ENCODE data around the gene BRSK1. TPM values are rescaled to one million over a fixed set of nuclear protein-coding genes. Genes with fewer than 3 reads are reported as not detected.

BRSK1 gene
- total RNA-seq, 1 experiment from 2014 or later, result 8.7 TPM

DNA sequence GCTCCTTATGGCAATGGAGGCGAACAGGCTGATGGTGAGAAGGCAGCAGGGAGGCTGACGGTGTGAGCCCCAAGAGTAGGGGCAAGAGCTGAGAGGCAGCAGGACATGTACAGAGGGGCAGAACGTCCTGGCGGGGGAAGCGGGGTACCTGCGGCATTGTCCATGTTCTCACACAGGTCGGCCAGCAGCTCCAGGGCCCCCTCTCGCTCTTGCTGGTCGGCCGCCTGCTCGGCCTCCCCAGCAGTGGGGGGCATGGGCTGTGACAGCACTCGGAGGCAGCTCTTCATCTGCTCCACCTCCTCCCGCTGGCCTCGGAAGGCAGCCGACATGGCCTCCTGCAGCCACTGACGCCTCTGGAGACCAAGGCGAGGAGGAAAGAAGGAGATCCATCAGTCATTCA, 6.3 kb upstream of the BRSK1 start:
- peaks cover 7% of the 10 kb centered on the region for H3F3A ChIP-seq (ENCODE audit: low read length, unreplicated experiment)
- peaks cover 10% of the 10 kb centered on the region; the same call in 1 of the 2 replicates for H3K4me1 ChIP-seq (ENCODE audit: insufficient read depth, low read length)
- H3K27me3 ChIP-seq (ENCODE audit: low read length), result no peaks in the 10 kb centered on the region
- H3K36me3 ChIP-seq (ENCODE audit: low read depth, low read length), result peaks cover 22% of the 10 kb centered on the region
- no peak overlapping the region for H3K4me3 ChIP-seq (ENCODE audit: low read length)
- no peak overlapping the region for H3K27ac ChIP-seq (ENCODE audit: low read length)
- CTCF ChIA-PET, result no interaction called here
- H2AFZ ChIP-seq (ENCODE audit: low read length), result no peak overlapping the region
- H3K4me2 ChIP-seq (ENCODE audit: low read length), result no peak overlapping the region
- no peaks in the 10 kb centered on the region for H4K20me1 ChIP-seq (ENCODE audit: low read length)
- H3K9me3 ChIP-seq (ENCODE audit: low read length), result no peaks in the 10 kb centered on the region
- peaks cover 16% of the 10 kb centered on the region for H3K79me2 ChIP-seq (ENCODE audit: low read length)
- TF ChIP-seq EZH2phosphoT487 (IDR thresholded peaks at IDR 0.05; ENCODE audit: borderline replicate concordance, low read length), result no peak
- TF ChIP-seq, protein P1, sequence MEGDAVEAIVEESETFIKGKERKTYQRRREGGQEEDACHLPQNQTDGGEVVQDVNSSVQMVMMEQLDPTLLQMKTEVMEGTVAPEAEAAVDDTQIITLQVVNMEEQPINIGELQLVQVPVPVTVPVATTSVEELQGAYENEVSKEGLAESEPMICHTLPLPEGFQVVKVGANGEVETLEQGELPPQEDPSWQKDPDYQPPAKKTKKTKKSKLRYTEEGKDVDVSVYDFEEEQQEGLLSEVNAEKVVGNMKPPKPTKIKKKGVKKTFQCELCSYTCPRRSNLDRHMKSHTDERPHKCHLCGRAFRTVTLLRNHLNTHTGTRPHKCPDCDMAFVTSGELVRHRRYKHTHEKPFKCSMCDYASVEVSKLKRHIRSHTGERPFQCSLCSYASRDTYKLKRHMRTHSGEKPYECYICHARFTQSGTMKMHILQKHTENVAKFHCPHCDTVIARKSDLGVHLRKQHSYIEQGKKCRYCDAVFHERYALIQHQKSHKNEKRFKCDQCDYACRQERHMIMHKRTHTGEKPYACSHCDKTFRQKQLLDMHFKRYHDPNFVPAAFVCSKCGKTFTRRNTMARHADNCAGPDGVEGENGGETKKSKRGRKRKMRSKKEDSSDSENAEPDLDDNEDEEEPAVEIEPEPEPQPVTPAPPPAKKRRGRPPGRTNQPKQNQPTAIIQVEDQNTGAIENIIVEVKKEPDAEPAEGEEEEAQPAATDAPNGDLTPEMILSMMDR (conservative IDR thresholded peaks at IDR 0.05; ENCODE audit: low read depth, low read length), result no peak
- no peak for TF ChIP-seq EZH2 (IDR thresholded peaks at IDR 0.05; ENCODE audit: low read length, unreplicated experiment)
- no TSS peak for BruUV-seq (replicated peaks)
- intact Hi-C loops (cut with micrococcal nuclease), result no loop called here
- ATAC-seq (no peak), DNase-seq (no peak)
- no peak overlapping the region for H3K9ac ChIP-seq (ENCODE audit: low read length)
- H3K9me2 ChIP-seq (replicated peaks; ENCODE audit: low read length), result no peaks in the 10 kb centered on the region
- POLR2A ChIA-PET (ENCODE audit: unreplicated experiment), result interaction anchor here (0.6 kb wide), 1 partner anchor 105 kb away, joined by 3 read pairs; no protein-coding TSS in a partner anchor

DNA sequence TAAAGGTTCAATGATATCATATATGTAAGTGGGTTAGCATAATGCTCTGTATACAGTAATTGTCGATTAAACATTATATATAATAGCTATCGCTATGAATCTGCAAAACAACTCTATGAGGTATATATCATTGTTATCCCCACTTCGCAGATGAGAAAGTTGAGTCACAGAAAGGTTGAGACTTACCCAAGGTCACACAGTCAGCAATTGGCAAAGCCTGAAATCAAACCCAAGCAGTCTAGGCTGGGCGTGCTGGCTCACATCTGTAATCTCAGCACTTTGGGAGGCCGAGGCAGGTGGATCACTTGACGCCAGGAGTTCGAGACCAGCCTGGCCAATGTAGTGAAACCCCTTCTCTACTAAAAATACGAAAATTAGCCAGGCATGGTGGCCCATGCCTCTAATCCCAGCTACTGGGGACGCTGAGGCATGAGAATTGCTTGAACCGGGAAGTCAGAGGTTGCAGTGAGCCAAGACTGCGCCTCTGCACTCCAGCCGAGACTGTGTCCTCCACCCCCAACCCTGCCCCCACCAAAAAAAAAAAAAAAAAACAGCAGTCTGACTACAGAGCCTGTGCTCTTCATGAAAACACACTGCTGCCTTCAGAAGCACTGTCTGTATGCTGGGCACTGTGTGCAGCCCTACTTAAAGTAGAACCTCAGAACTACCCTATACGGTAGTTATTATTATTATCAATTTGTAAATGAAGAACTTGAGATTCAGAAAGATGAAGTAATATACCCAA, 5.2 kb upstream of the BRSK1 start:
- DNase-seq (no peak), ATAC-seq (no peak)
- Histone ChIP-seq H3K27me3 (ENCODE audit: low read length) (0 out of 2 replicates have a peak, but pooled peaks cover 3% of the 10 kb centered on the region), H3K4me3 (ENCODE audit: low read length) (peak overlapping the region; percentile 96), H3K4me2 (ENCODE audit: low read length) (peak overlapping the region; percentile 89), H2AFZ (ENCODE audit: low read length) (no peak overlapping the region), H3K27ac (ENCODE audit: low read length) (no peak overlapping the region), H3F3A (ENCODE audit: low read length, unreplicated experiment) (peaks cover 7% of the 10 kb centered on the region), H3K9me3 (ENCODE audit: low read length) (no peaks in the 10 kb centered on the region), H3K79me2 (ENCODE audit: low read length) (peaks cover 16% of the 10 kb centered on the region), H3K9me2 (replicated peaks; ENCODE audit: low read length) (no peaks in the 10 kb centered on the region), H4K20me1 (ENCODE audit: low read length) (no peaks in the 10 kb centered on the region), H3K9ac (ENCODE audit: low read length) (peak overlapping the region; percentile 84; the same call in 1 of the 2 replicates), H3K4me1 (ENCODE audit: insufficient read depth, low read length) (peaks cover 10% of the 10 kb centered on the region; the same call in 1 of the 2 replicates), H3K36me3 (ENCODE audit: low read depth, low read length) (peaks cover 21% of the 10 kb centered on the region)
- intact Hi-C loops (cut with micrococcal nuclease), result no loop called here
- ChIA-PET CTCF (interaction anchor here (0.6 kb wide), 1 partner anchor 20 kb away, joined by 3 read pairs; the partner anchor contains the start of gene PPP6R1), POLR2A (ENCODE audit: unreplicated experiment) (no interaction called here)
- BruUV-seq (replicated peaks), result no TSS peak
- TF ChIP-seq EZH2 (IDR thresholded peaks at IDR 0.05; ENCODE audit: low read length, unreplicated experiment) (no peak), EZH2phosphoT487 (IDR thresholded peaks at IDR 0.05; ENCODE audit: borderline replicate concordance, low read length) (no peak)
- TF ChIP-seq, protein P1 (conservative IDR thresholded peaks at IDR 0.05; ENCODE audit: low read depth, low read length), result no peak

DNA sequence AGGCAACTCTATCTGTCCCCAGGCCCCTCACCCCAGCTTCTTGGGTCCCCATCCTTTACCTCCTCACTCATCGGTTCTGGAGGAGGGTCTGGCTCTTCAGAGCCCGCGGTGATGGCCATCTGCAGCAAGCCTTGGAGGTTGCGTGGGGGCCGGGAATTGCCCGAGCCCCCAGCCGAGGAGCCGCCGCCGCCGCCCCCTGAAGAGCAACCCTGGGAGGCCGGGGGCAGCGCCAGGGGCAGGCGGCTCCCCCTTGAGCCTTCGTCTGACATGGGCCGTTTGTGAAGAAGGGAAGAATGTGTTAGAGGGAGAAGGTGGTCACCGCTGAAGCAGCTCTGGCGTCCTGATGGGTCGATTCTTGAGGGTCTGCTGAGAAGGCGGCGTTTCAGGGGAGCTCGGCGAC, 4.5 kb upstream of the BRSK1 start:
- Histone ChIP-seq H2AFZ (ENCODE audit: low read length) (peak overlapping the region; percentile 85), H3K9ac (ENCODE audit: low read length) (peak overlapping the region; percentile 84), H3K4me3 (ENCODE audit: low read length) (peak overlapping the region; percentile 96), H3K9me2 (replicated peaks; ENCODE audit: low read length) (no peaks in the 10 kb centered on the region), H3K9me3 (ENCODE audit: low read length) (no peaks in the 10 kb centered on the region), H3K4me1 (ENCODE audit: insufficient read depth, low read length) (peaks cover 10% of the 10 kb centered on the region; the same call in 1 of the 2 replicates), H4K20me1 (ENCODE audit: low read length) (no peaks in the 10 kb centered on the region), H3K27ac (ENCODE audit: low read length) (peak overlapping the region; percentile 68), H3K4me2 (ENCODE audit: low read length) (peak overlapping the region; percentile 89), H3F3A (ENCODE audit: low read length, unreplicated experiment) (peaks cover 7% of the 10 kb centered on the region), H3K27me3 (ENCODE audit: low read length) (0 out of 2 replicates have a peak, but pooled peaks cover 4% of the 10 kb centered on the region), H3K79me2 (ENCODE audit: low read length) (peaks cover 16% of the 10 kb centered on the region), H3K36me3 (ENCODE audit: low read depth, low read length) (peaks cover 16% of the 10 kb centered on the region)
- ChIA-PET CTCF (no interaction called here), POLR2A (ENCODE audit: unreplicated experiment) (interaction anchor here (0.5 to 1.1 kb wide), 2 partner anchors 20 to 394 kb away, joined by 5 to 10 read pairs; partner anchors contain the start of gene PPP6R1)
- BruUV-seq (replicated peaks), result TSS peak; percentile 50
- intact Hi-C loops (cut with micrococcal nuclease), result no loop called here
- ATAC-seq, result no peak
- DNase-seq, result no peak
- TF ChIP-seq EZH2 (IDR thresholded peaks at IDR 0.05; ENCODE audit: low read length, unreplicated experiment), result no peak
- TF ChIP-seq, protein P1 (conservative IDR thresholded peaks at IDR 0.05; ENCODE audit: low read depth, low read length), result no peak
- TF ChIP-seq EZH2phosphoT487 (IDR thresholded peaks at IDR 0.05; ENCODE audit: borderline replicate concordance, low read length), result no peak

Data from PC-3 (cell line).